22Rv1 (cell line): ENCODE results near the gene SLC22A31.

Experiments
- CTCF ChIP-seq: fragments of 450-650 bp; IDR thresholded peaks from 2 replicates; pipeline ENCODE4 v1.5.1; 2017; ENCODE audit warnings: mild to moderate bottlenecking
- ZFX ChIP-seq: fragments of 450-650 bp; IDR thresholded peaks from 2 replicates; pipeline ENCODE4 v1.6.1; 2017; ENCODE audit warnings: antibody characterized with exemption, borderline replicate concordance

- TF ChIP-seq CTCF = no peak
- no peak for TF ChIP-seq ZFX
Observed at GRCh38 chr16:89174055-89174827, 26.1 kb downstream of the SLC22A31 start.
